Cardiac fibroblast (primary cell): ENCODE measurements around the gene ZNRF1.

ENCODE experiments used
- DNase-seq, 2 donors: peaks; one replicate each; pipeline versions ENCODE4 v3.0.0 to v3.0.0-alpha.2; 2010; ENCODE audit warnings: low read depth in 2 of 2
- H3K4me3 ChIP-seq, 2 donors: replicated peaks in 1 of 2; 1 replicate in 1 of 2; 2 replicates in 1 of 2; pipeline ENCODE4 v1.5.1; 2011; ENCODE audit warnings: low read depth in 2 of 2, low read length in 2 of 2, mild to moderate bottlenecking in 2 of 2, moderate library complexity in 1 of 2
- CTCF ChIP-seq: IDR thresholded peaks from one replicate; pipeline ENCODE4 v1.5.1; 2011; ENCODE audit warnings: low read depth, mild to moderate bottlenecking, low read length, inconsistent platforms

ZNRF1 gene

DNA sequence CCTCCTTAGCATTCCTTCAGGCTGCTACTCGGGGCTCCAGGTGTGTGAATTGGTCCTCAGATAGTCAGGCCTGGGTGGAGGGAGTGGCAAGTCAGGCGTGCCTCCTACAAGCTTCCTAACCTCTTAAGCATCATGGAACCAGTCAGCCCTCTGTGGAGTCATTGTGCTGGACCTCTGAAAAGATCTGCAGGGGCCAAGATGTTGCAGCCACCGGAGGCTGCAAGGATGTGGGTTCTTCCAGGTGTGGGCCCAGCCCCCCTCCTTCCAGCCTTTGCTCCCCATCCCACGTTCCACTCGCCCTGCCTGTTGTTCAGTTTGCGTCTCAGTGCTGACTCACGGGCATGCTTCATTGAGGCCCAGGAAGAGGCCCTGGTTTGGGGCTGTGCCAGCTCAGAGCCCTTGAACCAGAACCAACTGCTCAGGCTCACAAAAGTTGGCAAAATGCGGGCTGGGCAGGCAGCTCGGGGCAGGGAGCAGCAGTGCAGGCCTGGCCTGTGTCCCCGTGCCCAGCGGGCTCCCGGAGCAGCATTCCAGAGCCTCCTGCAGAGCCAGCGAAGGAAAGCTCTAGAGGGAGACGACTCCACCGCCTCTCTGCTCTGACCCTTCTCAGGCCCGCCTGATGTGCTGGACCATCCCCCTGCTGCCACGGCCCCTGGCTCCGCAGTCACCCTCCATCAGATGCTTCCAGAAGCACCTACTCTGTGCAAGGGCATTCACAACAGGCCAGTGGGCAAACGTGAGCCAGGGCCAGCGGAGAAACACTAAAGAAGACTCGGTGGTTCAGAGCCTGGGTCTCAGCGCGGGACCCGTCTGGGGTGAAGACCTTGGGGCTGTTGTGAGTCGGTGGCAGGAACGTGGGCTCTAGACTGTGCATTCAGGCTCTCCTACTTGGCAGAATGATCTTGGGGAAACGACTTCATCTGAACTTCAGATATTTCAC is 110.2 kb downstream of the ZNRF1 start:
- peak; percentile 93 to 94 for DNase-seq
- no peak for TF ChIP-seq CTCF
- no peak overlapping the region for H3K4me3 ChIP-seq

GRCh38 chr16:75109732-75110243 is 111.0 kb downstream of the ZNRF1 start:
- no peak for DNase-seq
- no peak overlapping the region for H3K4me3 ChIP-seq
- no peak for TF ChIP-seq CTCF

- H3K4me3 ChIP-seq: peak overlapping the region; percentile 17 to 24
- DNase-seq: peak; percentile 94
- TF ChIP-seq CTCF: peak; percentile 93
Measured at GRCh38 chr16:75110637-75111513, 112.1 kb downstream of the ZNRF1 start.

GRCh38 chr16:75111514-75111940 is 112.7 kb downstream of the ZNRF1 start:
- no peak for TF ChIP-seq CTCF
- DNase-seq: no peak
- no peak overlapping the region for H3K4me3 ChIP-seq

DNA sequence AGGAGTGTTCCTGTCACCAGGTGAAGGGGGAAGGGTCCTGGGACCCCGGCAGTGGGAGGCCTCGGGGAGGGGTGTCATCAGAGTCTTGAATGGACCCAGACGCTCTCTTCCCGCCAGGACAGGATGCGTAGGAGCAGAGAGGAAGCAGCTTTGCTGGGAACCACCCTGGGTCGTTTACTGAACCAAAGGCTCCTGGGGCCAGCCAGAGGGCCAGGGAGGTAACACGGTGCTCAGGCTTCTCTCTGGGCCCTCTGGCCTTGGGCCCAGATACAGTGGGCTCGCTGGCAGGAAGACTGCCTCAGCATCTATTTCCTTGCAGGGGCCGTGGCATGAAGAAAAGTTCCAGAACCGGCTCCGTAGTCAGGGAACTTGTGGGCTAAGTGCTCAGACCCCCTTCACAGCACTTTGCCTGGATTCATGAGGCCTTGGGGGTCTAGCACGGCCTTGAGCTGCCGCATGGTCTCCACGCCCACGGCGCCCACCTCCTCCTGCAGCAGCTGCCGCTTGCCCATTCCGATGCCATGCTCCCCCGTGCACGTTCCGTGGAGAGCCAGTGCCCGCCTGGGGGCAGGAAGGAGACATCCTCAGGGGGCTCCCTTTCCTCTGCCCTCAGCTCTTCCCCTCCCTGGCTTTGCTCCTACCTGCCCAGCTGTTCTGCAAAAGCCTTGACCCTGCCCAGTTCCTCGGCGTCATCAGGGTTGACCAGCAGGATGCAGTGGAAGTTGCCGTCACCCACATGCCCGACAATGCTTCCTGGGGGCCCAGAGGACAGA is 113.3 kb downstream of the ZNRF1 start:
- TF ChIP-seq CTCF: no peak
- no peak overlapping the region for H3K4me3 ChIP-seq
- DNase-seq: no peak
